T-helper 17 cell (primary cell): ENCODE results near the gene CCDC28B. TPM values are rescaled to one million over a fixed set of nuclear protein-coding genes. Genes with fewer than 3 reads are reported as not detected.
A peak's percentile ranks its signal among the peaks of the same experiment; 100 is the strongest.

Experiments used
- ATAC-seq: fragments of 150-1000 bp; cut with Tn5 transposase; 2 replicates; pipeline ENCODE4 v1.10.0; 2021; ENCODE audit warnings: mild to moderate bottlenecking, moderate library complexity
- DNase-seq, 3 donors: peaks; one replicate each; pipeline versions ENCODE4 v3.0.0 to v3.0.0-alpha.2; 2020 to 2021
- H3K9me3 ChIP-seq: one replicate; pipeline ENCODE4 v1.7.0; 2013; ENCODE audit warnings: low read length, mild to moderate bottlenecking; ENCODE audit not compliant: control insufficient read depth, poor library complexity, severe bottlenecking
- H3K27ac Mint-ChIP-seq: one replicate; pipeline ENCODE4 v1.8.0; 2022; ENCODE audit warnings: mild to moderate bottlenecking, moderate library complexity, mixed read lengths
- H3K27me3 Mint-ChIP-seq: one replicate; pipeline ENCODE4 v1.8.0; 2022; ENCODE audit warnings: mixed read lengths
- H3K36me3 Mint-ChIP-seq: one replicate; pipeline ENCODE4 v1.8.0; 2022; ENCODE audit warnings: low read depth, mixed read lengths
- H3K4me1 Mint-ChIP-seq: one replicate; pipeline ENCODE4 v1.8.0; 2022; ENCODE audit warnings: mild to moderate bottlenecking, mixed read lengths
- H3K4me3 Mint-ChIP-seq: one replicate; pipeline ENCODE4 v1.8.0; 2022; ENCODE audit warnings: mild to moderate bottlenecking, moderate library complexity, mixed read lengths
- total RNA-seq, 4 donors: library from RNA in 2 of 4; stranded (reverse) in 2 of 4; gene quantifications; one replicate each; pipeline ENCODE4 v1.2.3 and lab custom pipeline; 2022 to 2026

The CCDC28B gene
- total RNA-seq, 2 donors from 2014 or later, result 4.7 to 4.9 TPM

DNA sequence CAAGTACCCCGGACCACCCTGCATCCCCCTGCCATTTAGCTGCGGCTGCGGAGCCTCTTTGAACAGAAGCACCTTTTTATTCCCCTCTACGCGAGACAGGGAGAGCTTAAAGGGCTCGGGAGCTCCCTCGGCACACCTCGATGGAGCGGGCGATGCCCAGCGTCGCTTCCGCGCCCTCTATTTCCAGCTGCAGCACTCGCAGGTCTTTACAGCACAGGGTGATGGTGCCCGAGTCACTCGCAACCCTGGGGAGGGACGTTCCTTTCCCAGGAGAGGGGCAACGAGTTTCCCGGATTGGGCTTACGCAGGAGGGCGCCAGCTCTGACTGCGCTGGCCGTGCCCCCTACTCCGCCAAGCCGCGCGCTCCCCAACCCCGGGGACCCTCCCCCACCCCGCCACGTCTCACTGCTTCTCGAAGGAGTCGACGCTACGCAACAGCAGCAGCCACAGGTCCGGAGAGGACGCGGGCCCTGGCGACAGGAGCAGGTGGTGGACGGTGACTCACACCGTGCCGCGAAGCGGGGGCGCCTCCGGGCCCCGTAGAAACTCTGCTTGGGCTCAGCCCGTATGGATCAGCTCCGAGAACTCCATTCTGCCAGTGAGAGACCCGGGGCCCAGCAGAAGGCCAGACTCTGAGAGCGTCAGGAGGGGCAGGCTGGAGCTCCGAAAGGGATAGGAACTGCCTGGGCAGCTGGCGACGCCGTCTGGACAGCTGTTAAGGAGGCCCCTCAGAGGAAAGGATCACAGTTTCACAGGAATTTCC is 40.8 kb downstream of the CCDC28B start:
- Mint-ChIP-seq H3K27me3 (no peaks in the 10 kb centered on the region), H3K36me3 (no peaks in the 10 kb centered on the region), H3K27ac (peak overlapping the region; percentile 89), H3K4me1 (peaks cover 16% of the 10 kb centered on the region), H3K4me3 (peak overlapping the region; percentile 91)
- H3K9me3 ChIP-seq, result no peaks in the 10 kb centered on the region
- ATAC-seq, result peak; percentile 81
- peak; percentile 20 to 33 (median 21) for DNase-seq

DNA sequence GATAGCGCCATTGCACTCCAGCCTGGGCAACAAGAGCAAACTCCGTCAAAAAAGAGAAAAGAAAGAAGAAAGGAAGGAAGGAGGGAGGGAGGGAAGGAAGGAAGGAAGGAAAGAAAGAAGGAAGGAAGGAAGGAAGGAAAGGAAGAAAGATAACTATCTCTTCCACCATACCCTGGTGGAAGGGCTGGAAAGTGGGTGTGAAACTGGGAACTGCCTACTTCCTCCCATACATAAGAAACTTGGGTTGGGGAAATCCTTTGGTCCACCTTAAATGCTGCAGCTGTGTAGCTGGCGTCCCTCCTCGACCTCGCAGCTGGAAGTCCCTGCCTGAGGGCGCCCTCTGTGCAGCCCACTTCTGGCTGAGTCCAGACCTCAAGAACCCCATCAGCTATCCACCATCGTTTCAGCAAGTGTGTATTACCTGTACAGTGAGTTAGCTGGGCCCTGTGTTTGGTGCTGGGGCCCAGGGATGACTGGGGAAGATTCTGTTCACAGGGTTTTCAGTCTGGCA is 42.0 kb downstream of the CCDC28B start:
- DNase-seq (no peak), ATAC-seq (no peak)
- Mint-ChIP-seq H3K4me3 (no peak overlapping the region), H3K4me1 (peaks cover 19% of the 10 kb centered on the region), H3K27me3 (no peaks in the 10 kb centered on the region), H3K36me3 (no peaks in the 10 kb centered on the region), H3K27ac (peak overlapping the region; percentile 89)
- H3K9me3 ChIP-seq, result no peaks in the 10 kb centered on the region

DNA sequence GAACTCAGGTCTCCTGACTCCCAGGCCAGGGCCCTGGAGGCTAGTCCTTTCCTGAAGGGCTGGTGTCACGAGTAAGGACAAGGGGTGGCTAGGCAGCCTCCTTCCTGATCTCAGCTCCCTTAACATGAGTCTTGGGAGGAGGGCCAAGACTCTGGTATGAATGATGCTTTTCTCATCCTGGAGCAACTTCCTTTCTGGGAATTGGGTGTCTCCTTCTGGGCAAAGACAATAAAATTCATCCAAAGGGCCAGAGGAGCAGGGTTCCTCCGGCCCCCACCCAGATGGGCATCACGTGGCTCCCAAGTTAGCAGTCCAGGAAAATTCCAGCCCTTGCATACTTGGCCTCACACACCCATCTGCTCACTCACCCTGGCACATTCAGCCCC is 46.5 kb downstream of the CCDC28B start, which contains the start of gene FAM167B:
Gene FAM167B (plus strand): TSS at position 335 of the 386 bp plus-strand sequence. CDS start 200 bp downstream, outside the sequence.
- Mint-ChIP-seq H3K4me1 (peaks cover 41% of the 10 kb centered on the region), H3K27me3 (no peaks in the 10 kb centered on the region), H3K36me3 (peaks cover 7% of the 10 kb centered on the region)

DNA sequence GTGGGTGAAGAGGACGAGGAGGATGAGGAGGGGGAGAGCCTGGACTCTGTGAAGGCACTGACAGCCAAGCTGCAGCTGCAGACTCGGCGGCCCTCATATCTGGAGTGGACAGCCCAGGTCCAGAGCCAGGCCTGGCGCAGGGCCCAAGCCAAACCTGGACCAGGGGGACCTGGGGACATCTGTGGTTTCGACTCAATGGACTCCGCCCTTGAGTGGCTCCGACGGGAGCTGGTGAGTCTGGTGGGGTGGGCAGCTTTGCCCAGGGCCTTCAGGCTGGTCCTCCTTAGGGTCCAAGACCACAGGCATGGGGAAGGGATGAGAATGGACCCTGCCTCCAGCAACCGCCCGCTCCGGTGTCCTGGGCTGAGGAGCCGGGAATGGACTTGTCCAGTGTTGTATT is 47.1 kb downstream of the CCDC28B start:
- Mint-ChIP-seq H3K4me1 (peaks cover 40% of the 10 kb centered on the region), H3K27ac (peak overlapping the region; percentile 100), H3K27me3 (no peaks in the 10 kb centered on the region), H3K4me3 (peak overlapping the region; percentile 99), H3K36me3 (peaks cover 11% of the 10 kb centered on the region)
- no peak for ATAC-seq
- DNase-seq, result no peak
- H3K9me3 ChIP-seq, result no peaks in the 10 kb centered on the region

More for the DNA sequence above, 46.5 kb downstream of the CCDC28B start, which contains the start of gene FAM167B:
- Mint-ChIP-seq H3K4me3 (peak within 1 kb of the TSS; percentile 99), H3K27ac (peak within 1 kb of the TSS; percentile 100)
- H3K9me3 ChIP-seq, result no peaks in the 10 kb centered on the region
- ATAC-seq (no peak), DNase-seq (no peak)

DNA sequence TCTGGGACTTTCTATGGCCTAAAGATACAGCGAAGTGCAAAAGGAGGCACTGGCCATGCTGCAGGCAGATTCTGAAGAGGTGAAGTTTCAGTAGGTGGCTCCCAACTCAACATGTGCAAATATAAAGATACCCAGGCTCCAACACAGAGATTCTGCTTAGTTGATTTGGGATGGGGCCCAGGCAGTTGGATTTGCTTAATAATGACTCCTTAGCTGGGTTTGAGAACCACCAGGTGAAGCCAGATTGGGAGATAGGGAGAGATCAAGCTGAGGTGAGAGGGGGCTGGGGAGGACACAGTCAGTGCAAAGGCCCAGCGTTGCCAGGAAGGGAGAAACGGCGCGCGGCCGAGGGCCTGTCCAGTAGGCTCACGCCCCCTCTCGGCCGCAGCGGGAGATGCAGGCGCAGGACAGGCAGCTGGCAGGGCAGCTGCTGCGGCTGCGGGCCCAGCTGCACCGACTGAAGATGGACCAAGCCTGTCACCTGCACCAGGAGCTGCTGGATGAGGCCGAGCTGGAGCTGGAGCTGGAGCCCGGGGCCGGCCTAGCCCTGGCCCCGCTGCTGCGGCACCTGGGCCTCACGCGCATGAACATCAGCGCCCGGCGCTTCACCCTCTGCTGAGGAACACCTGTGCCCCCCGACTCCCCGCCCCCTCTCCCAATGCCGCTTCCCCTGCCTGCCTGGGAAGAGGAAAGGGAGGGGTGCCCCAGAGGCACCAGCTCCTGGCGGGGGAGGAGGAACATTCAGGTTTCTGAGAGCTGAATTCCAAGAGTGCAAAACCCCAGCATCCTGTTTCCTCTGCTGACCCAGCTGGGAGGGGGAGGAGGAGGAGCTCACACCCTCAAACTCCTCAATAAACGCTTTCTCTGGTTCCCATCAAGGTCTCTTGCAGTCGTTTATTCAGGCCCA is 47.8 kb downstream of the CCDC28B start:
- H3K4me1 Mint-ChIP-seq, result peaks cover 46% of the 10 kb centered on the region
- peaks cover 17% of the 10 kb centered on the region for H3K36me3 Mint-ChIP-seq
- peak overlapping the region; percentile 100 for H3K27ac Mint-ChIP-seq
- DNase-seq (peak; percentile 62 to 70 (median 69)), ATAC-seq (peak; percentile 29)
- H3K4me3 Mint-ChIP-seq, result peak overlapping the region; percentile 99
- H3K27me3 Mint-ChIP-seq, result no peaks in the 10 kb centered on the region
- H3K9me3 ChIP-seq, result no peaks in the 10 kb centered on the region

DNA sequence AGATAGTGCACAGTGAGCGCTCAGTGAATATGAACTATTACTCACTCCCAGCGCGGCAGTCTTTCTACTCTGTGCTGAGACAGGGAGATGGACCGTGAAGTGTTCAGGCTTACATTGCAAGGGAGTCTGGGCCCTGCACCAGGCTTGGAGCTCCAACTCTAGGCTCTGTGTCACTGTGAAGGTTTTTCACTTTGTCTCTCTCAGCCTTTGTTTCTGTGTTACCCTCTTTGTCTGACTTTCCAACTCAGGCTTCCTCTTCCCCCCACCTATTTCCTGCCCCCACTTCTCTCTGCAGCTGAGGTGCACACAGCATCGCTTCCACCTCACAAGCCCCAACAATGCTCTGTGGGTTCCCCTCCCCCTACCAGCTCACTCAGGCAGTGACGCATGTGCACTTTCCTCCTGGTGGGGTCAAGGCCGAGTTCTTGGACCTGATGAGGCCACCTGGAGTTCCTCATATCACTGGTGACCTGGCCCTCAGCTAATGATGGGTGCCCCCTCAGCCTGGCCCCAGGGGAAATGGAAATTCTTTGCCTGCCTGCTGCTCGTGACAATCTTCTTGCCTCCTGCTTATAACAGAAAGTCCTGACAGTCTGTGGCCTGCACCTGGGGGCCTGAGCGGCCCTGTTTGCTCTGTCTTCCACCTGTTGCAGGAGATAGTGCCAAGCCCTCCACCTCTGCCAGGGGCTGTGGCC is 49.6 kb downstream of the CCDC28B start:
- no peaks in the 10 kb centered on the region for H3K9me3 ChIP-seq
- ATAC-seq, result peak; percentile 85
- Mint-ChIP-seq H3K36me3 (peaks cover 17% of the 10 kb centered on the region), H3K4me1 (peaks cover 50% of the 10 kb centered on the region), H3K27me3 (no peaks in the 10 kb centered on the region), H3K4me3 (peak overlapping the region; percentile 99), H3K27ac (peak overlapping the region; percentile 100)
- DNase-seq, result peak; percentile 50 to 74 (median 64)

DNA sequence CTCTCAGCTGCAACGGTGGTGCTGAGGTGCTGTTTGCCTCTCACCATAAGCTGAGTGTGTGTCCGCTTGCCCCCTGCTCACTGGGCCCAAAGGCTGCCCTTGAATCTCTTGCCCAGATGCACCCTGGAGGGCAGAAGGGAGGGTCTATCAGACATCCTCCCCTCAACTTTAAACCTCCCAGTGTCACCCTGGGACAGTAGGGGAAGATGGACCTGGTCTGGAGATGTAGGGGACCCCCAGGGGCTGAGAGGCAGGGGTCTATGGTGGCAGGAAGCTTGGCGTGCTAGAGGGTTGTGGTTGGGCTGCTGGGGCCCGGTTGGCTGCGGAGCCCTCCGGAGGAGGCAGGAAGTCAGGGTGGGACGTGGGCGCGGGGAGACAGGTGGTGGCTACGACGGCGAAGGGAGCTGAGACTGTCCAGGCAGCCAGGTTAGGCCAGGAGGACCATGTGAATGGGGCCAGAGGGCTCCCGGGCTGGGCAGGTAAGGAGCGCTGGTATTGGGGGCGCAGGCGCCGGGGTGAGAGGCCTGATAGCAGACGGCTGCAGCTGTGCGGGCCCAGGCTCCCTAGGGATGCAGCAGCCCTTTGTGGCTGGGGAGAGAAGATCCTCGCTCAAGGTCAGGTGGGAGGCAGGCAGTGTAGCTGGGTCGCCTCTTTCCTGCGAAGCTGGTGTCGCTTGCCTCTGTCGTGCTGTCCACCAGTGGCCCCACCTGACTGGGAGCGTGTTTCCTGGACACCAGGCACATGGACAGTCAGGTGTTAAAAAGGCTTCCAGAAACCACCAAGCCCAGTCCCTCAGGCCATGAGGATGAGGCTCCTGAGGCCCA is 50.7 kb downstream of the CCDC28B start, which contains the start of gene LCK:
Gene LCK (plus strand): TSS at position 373 of the 824 bp plus-strand sequence. CDS start 23,065 bp downstream, outside the sequence.
- H3K4me1 Mint-ChIP-seq, result peaks cover 54% of the 10 kb centered on the region
- ATAC-seq, result peak; percentile 15

More for the DNA sequence above, 50.7 kb downstream of the CCDC28B start, which contains the start of gene LCK:
- Mint-ChIP-seq H3K27ac (peak within 1 kb of the TSS; percentile 100), H3K36me3 (peaks cover 17% of the 10 kb centered on the region), H3K4me3 (peak within 1 kb of the TSS; percentile 99), H3K27me3 (no peaks in the 10 kb centered on the region)
- no peaks in the 10 kb centered on the region for H3K9me3 ChIP-seq
- DNase-seq, result peak in 2 of 3 donors; percentile 33 to 42

Other genes starting within 250 kb of the CCDC28B start
- 10 to 100 TPM; 92.5 to 94.9 TPM for gene KHDRBS1, start 186.7 kb upstream of the CCDC28B start, total RNA-seq
- 10 to 100 TPM; 15.8 to 16.7 TPM for gene TMEM39B, start 127.7 kb upstream of the CCDC28B start, total RNA-seq
- gene KPNA6, start 92.5 kb upstream of the CCDC28B start, total RNA-seq, result 10 to 100 TPM; 39.8 to 57.6 TPM
- 10 to 100 TPM; 22.9 to 24.6 TPM for gene TXLNA, start 20.9 kb upstream of the CCDC28B start, total RNA-seq
- gene IQCC, start 5.1 kb downstream of the CCDC28B start, total RNA-seq, result 1 to 10 TPM; 3.2 to 4.1 TPM
- gene DCDC2B, start 8.5 kb downstream of the CCDC28B start, total RNA-seq, result not detected
- gene TMEM234, start 21.8 kb downstream of the CCDC28B start, total RNA-seq, result 10 to 100 TPM; 13.1 to 18.8 TPM
- gene EIF3I, start 21.8 kb downstream of the CCDC28B start, total RNA-seq, result 100 to 1,000 TPM; 116 to 132 TPM
- under 1 TPM; 0.60 to 0.72 TPM for gene FAM167B, start 46.6 kb downstream of the CCDC28B start, total RNA-seq
- 100 to 1,000 TPM; 267 to 268 TPM for gene LCK, start 50.7 kb downstream of the CCDC28B start, total RNA-seq
- gene HDAC1, start 91.5 kb downstream of the CCDC28B start, total RNA-seq, result 10 to 100 TPM; 81.6 to 86.2 TPM
- 10 to 100 TPM; 18.4 to 24.4 TPM for gene MARCKSL1, start 135.6 kb downstream of the CCDC28B start, total RNA-seq
- 10 to 100 TPM; 30.1 to 32.9 TPM for gene FAM229A, start 161.9 kb downstream of the CCDC28B start, total RNA-seq
- 1 to 10 TPM in 1 of 2 donors, not detected in 1; 1.2 TPM for gene TSSK3, start 161.9 kb downstream of the CCDC28B start, total RNA-seq
- gene BSDC1, start 193.8 kb downstream of the CCDC28B start, total RNA-seq, result 100 to 1,000 TPM; 177 to 181 TPM